GM21825 (cell line): ENCODE results near the gene ELFN2.

Experiments
- ATAC-seq: cut with Tn5 transposase; IDR thresholded peaks from one replicate; pipeline ENCODE4 v1.9.1; 2021; ENCODE audit warnings: mild to moderate bottlenecking, moderate library complexity; ENCODE audit not compliant: unreplicated experiment

ELFN2 gene

GRCh38 chr22:37456346-37456745 is 29.1 kb upstream of the ELFN2 start:
- ATAC-seq: no peak

GRCh38 chr22:37455896-37456295 is 28.6 kb upstream of the ELFN2 start:
- no peak for ATAC-seq

- ATAC-seq: no peak
Observed at GRCh38 chr22:37454857-37455686, 27.8 kb upstream of the ELFN2 start.

- ATAC-seq: no peak
Observed at GRCh38 chr22:37453696-37454095, 26.4 kb upstream of the ELFN2 start.

GRCh38 chr22:37451218-37451617 is 23.9 kb upstream of the ELFN2 start:
- no peak for ATAC-seq

GRCh38 chr22:37449331-37450001 is 22.2 kb upstream of the ELFN2 start:
- ATAC-seq: no peak

- ATAC-seq: no peak
Observed at GRCh38 chr22:37448516-37449127, 21.3 kb upstream of the ELFN2 start.

GRCh38 chr22:37445501-37445900 is 18.2 kb upstream of the ELFN2 start:
- ATAC-seq: no peak

GRCh38 chr22:37443977-37444376 is 16.7 kb upstream of the ELFN2 start:
- ATAC-seq: no peak

- no peak for ATAC-seq
Observed at GRCh38 chr22:37443086-37443485, 15.8 kb upstream of the ELFN2 start.

GRCh38 chr22:37442537-37442936 is 15.3 kb upstream of the ELFN2 start:
- ATAC-seq: no peak

- ATAC-seq: no peak
Observed at GRCh38 chr22:37442135-37442534, 14.9 kb upstream of the ELFN2 start.

- ATAC-seq: no peak
Observed at GRCh38 chr22:37440875-37441274, 13.6 kb upstream of the ELFN2 start.

GRCh38 chr22:37439347-37439746 is 12.1 kb upstream of the ELFN2 start:
- ATAC-seq: no peak

GRCh38 chr22:37435970-37436603 is 8.8 kb upstream of the ELFN2 start:
- no peak for ATAC-seq

GRCh38 chr22:37433786-37434185 is 6.5 kb upstream of the ELFN2 start:
- no peak for ATAC-seq

GRCh38 chr22:37432708-37433054 is 5.4 kb upstream of the ELFN2 start:
- no peak for ATAC-seq

GRCh38 chr22:37431801-37432707 is 4.8 kb upstream of the ELFN2 start:
- ATAC-seq: no peak

GRCh38 chr22:37431366-37431765 is 4.1 kb upstream of the ELFN2 start:
- ATAC-seq: no peak

GRCh38 chr22:37430941-37431340 is 3.7 kb upstream of the ELFN2 start:
- no peak for ATAC-seq
